A549 (cell line): ENCODE data around the gene ALDH1L1. TPM values are rescaled to one million over a fixed set of nuclear protein-coding genes. Genes with fewer than 3 reads are reported as not detected.

Source experiments
- ATAC-seq, 2 experiments: fragments of 200-7000 bp in 1 of 2; fragments of >200 bp in 1 of 2; cut with Nextera tagmentation in 1 of 2; cut with Tn5 transposase in 1 of 2; 3 replicates each; pipeline versions ENCODE4 v1.8.0 to v1.9.1; 2018 to 2020; ENCODE audit warnings: mild to moderate bottlenecking in 1 of 2, moderate library complexity in 1 of 2
- CTCF ChIA-PET: fragments of 300-600 bp; sonication (Branson Sonifier 250); formaldehyde crosslinking; extraction: SDS; loops from one replicate; lab custom pipeline; 2021; ENCODE audit warnings: antibody characterized with exemption, inconsistent platforms; lab: Yijun Ruan, JAX
- POLR2A ChIA-PET: fragments of 350-600 bp; formaldehyde crosslinking; extraction: SDS; loops from one replicate; lab custom pipeline; 2021; ENCODE audit warnings: antibody characterized with exemption, inconsistent platforms; lab: Yijun Ruan, JAX
- DNase-seq, 2 experiments: peaks; one replicate each; pipeline versions ENCODE4 v3.0.0 to v3.0.0-alpha.2; 2011 to 2016; ENCODE audit warnings: low read depth in 1 of 2, low spot score in 1 of 2
- FAIRE-seq: peaks from 2 replicates; lab custom pipeline; 2011; peaks lifted over from hg19 to GRCh38; lab: Jason Lieb, UNC
- H3K27ac ChIP-seq, 2 experiments: fragments of >200 bp; sonication (Bioruptor Twin); formaldehyde crosslinking; 3 replicates each; pipeline ENCODE4 v1.5.1; 2016 to 2017
- H3K4me1 ChIP-seq: fragments of >200 bp; sonication (Bioruptor Twin); formaldehyde crosslinking; 3 replicates; pipeline ENCODE4 v1.6.1; 2016
- H3K4me2 ChIP-seq: fragments of >200 bp; sonication (Bioruptor Twin); formaldehyde crosslinking; 3 replicates; pipeline ENCODE4 v1.6.1; 2016
- H3K4me3 ChIP-seq: fragments of >200 bp; sonication (Bioruptor Twin); formaldehyde crosslinking; 3 replicates; pipeline ENCODE4 v1.5.1; 2016
- H3K9me3 ChIP-seq: fragments of >200 bp; sonication (Bioruptor Twin); formaldehyde crosslinking; 3 replicates; pipeline ENCODE4 v1.6.1; 2016
- BCL3 ChIP-seq: fragments of >200 bp; sonication (Bioruptor Twin); formaldehyde crosslinking; IDR thresholded peaks from 3 replicates; pipeline ENCODE4 v1.6.1; 2016
- CHD2 ChIP-seq: fragments of 150-350 bp; IDR thresholded peaks from 2 replicates; pipeline ENCODE4 v1.6.1; 2014; ENCODE audit warnings: low read length; ENCODE audit not compliant: partially characterized antibody
- CHD4 ChIP-seq: fragments of 200-600 bp; sonication (generic); IDR thresholded peaks from 2 replicates; pipeline ENCODE4 v1.6.1; 2016; ENCODE audit warnings: antibody characterized with exemption, mild to moderate bottlenecking, borderline replicate concordance
- CTCF ChIP-seq: fragments of >200 bp; sonication (Bioruptor Twin); formaldehyde crosslinking; IDR thresholded peaks from 3 replicates; pipeline ENCODE4 v1.5.1; 2016
- E2F6 ChIP-seq: IDR thresholded peaks from 2 replicates; pipeline ENCODE4 v1.6.1; 2012; ENCODE audit warnings: low read depth, borderline replicate concordance
- EHMT2 ChIP-seq: fragments of 200-600 bp; sonication (generic); IDR thresholded peaks from 2 replicates; pipeline ENCODE4 v1.6.1; 2016; ENCODE audit warnings: antibody characterized with exemption, low read depth, mild to moderate bottlenecking, moderate library complexity
- EP300 ChIP-seq, 2 experiments: fragments of >200 bp; sonication (Bioruptor Twin); formaldehyde crosslinking; IDR thresholded peaks; 2 replicates in 1 of 2; 3 replicates in 1 of 2; pipeline ENCODE4 v1.6.1; 2016 to 2017
- HEYL ChIP-seq: fragments of 250-450 bp; sonication (Bioruptor Pico); IDR thresholded peaks from 2 replicates; pipeline ENCODE4 v1.8.0; 2021; ENCODE audit warnings: mild to moderate bottlenecking, moderate library complexity
- HOXB13 ChIP-seq: fragments of 250-450 bp; sonication (Bioruptor Pico); IDR thresholded peaks from 2 replicates; pipeline ENCODE4 v1.5.0; 2020; ENCODE audit warnings: low read depth, mild to moderate bottlenecking, moderate library complexity
- HOXB5 ChIP-seq: fragments of 250-450 bp; sonication (Bioruptor Pico); IDR thresholded peaks from 2 replicates; pipeline ENCODE4 v1.5.0; 2020; ENCODE audit warnings: mild to moderate bottlenecking, moderate library complexity
- JUN ChIP-seq, 2 experiments: fragments of >200 bp; sonication (Bioruptor Twin); formaldehyde crosslinking; IDR thresholded peaks; 2 replicates in 1 of 2; 3 replicates in 1 of 2; pipeline ENCODE4 v1.6.1; 2016 to 2017
- KDM5A ChIP-seq: fragments of 200-600 bp; sonication (generic); IDR thresholded peaks from 2 replicates; pipeline ENCODE4 v1.6.1; 2016; ENCODE audit warnings: antibody characterized with exemption, mild to moderate bottlenecking
- MAFK ChIP-seq: fragments of 450-650 bp; IDR thresholded peaks from 2 replicates; pipeline ENCODE4 v1.6.1; 2014; ENCODE audit not compliant: partially characterized antibody
- MAZ ChIP-seq: fragments of 150-350 bp; IDR thresholded peaks from 2 replicates; pipeline ENCODE4 v1.6.1; 2014; ENCODE audit warnings: antibody characterized with exemption, low read depth, low read length, borderline replicate concordance
- NPAS2 ChIP-seq: fragments of 250-450 bp; sonication (Bioruptor Pico); IDR thresholded peaks from 2 replicates; pipeline ENCODE4 v1.8.0; 2022; ENCODE audit warnings: mild to moderate bottlenecking, moderate library complexity, borderline replicate concordance
- PHF8 ChIP-seq: fragments of 200-600 bp; sonication (generic); IDR thresholded peaks from 2 replicates; pipeline ENCODE4 v1.6.1; 2016; ENCODE audit warnings: low read depth, mild to moderate bottlenecking, antibody characterized with exemption, moderate library complexity, borderline replicate concordance
- POLR2A ChIP-seq: IDR thresholded peaks from 2 replicates; pipeline ENCODE4 v1.6.1; 2012; ENCODE audit warnings: mild to moderate bottlenecking, low read length
- RARB ChIP-seq: fragments of 250-450 bp; sonication (Bioruptor Pico); IDR thresholded peaks from 2 replicates; pipeline ENCODE4 v1.8.0; 2021; ENCODE audit warnings: mild to moderate bottlenecking, moderate library complexity
- RCOR1 ChIP-seq: fragments of 150-350 bp; IDR thresholded peaks from 2 replicates; pipeline ENCODE4 v1.6.1; 2014; ENCODE audit warnings: antibody characterized with exemption, low read length, low read depth
- RNF2 ChIP-seq: fragments of 200-600 bp; sonication (generic); IDR thresholded peaks from 2 replicates; pipeline ENCODE4 v1.6.1; 2016; ENCODE audit warnings: low read depth, mild to moderate bottlenecking, antibody characterized with exemption, moderate library complexity, borderline replicate concordance
- TFCP2L1 ChIP-seq: fragments of 250-450 bp; sonication (Bioruptor Pico); IDR thresholded peaks from 2 replicates; pipeline ENCODE4 v1.5.0; 2021; ENCODE audit warnings: mild to moderate bottlenecking
- TP53 ChIP-seq: fragments of 250-450 bp; sonication (Bioruptor Pico); IDR thresholded peaks from 2 replicates; pipeline ENCODE4 v1.5.0; 2021; ENCODE audit warnings: mild to moderate bottlenecking, moderate library complexity
- ZC3H11A ChIP-seq: fragments of 450-650 bp; IDR thresholded peaks from 2 replicates; pipeline ENCODE4 v1.6.1; 2014; ENCODE audit warnings: antibody characterized with exemption, mild to moderate bottlenecking
- ZNF302 ChIP-seq: fragments of 250-450 bp; sonication (Bioruptor Pico); IDR thresholded peaks from 2 replicates; pipeline ENCODE4 v1.9.0; 2021; ENCODE audit warnings: inconsistent platforms, mild to moderate bottlenecking, moderate library complexity
- WGBS: methylation state at CpG from one replicate; pipeline ENCODE4 v1.1.6; 2017; ENCODE audit errors: missing lambda C conversion rate; 5-methylcytosine and 5-hydroxymethylcytosine counted together
- polyA plus RNA-seq, 4 experiments: library from polyadenylated mRNA; depleted of rRNA in 3 of 4; stranded (reverse); fragments of >200 nt; fragmentation: RNase III in 1 of 4; extraction: RNeasy Plus Mini Kit Qiagen cat#74134 plus additional on column Dnase treatment in 1 of 4; gene quantifications; 2 replicates in 3 of 4; 3 replicates in 1 of 4; pipeline ENCODE4 v1.2.3, GENCODE V29; 2011 to 2017

The ALDH1L1 gene
- polyA plus RNA-seq, 2 of the 4 experiments (the other 2 are of a cell fraction) = 0.14 to 0.18 TPM

GRCh38 chr3:126124896-126125295, 55.5 kb downstream of the ALDH1L1 start:
- FAIRE-seq (no peak), ATAC-seq (no peak), DNase-seq (no peak)
- CTCF ChIA-PET = interaction anchor here (1.2 to 7.9 kb wide), 3 partner anchors 8 to 264 kb away, joined by 4 to 60 read pairs (median 4); no protein-coding TSS in a partner anchor
- Histone ChIP-seq H3K4me2 (no peak overlapping the region), H3K9me3 (no peaks in the 10 kb centered on the region), H3K27ac (no peak overlapping the region), H3K4me1 (no peaks in the 10 kb centered on the region), H3K4me3 (no peak overlapping the region)
- no peak for TF ChIP-seq PHF8
- no peak for TF ChIP-seq RNF2
- TF ChIP-seq RCOR1 = no peak
- no peak for TF ChIP-seq CHD4
- no peak for TF ChIP-seq EP300 (IDR thresholded peaks at IDR 0.05)
- TF ChIP-seq NPAS2 = no peak
- TF ChIP-seq CHD2 = no peak
- TF ChIP-seq E2F6 = no peak
- no peak for TF ChIP-seq RARB (CRISPR knock-in tag)
- no peak for TF ChIP-seq ZNF302 (CRISPR knock-in tag)
- POLR2A ChIA-PET = no interaction called here
- 77% methylated on average over 8 of the region's 9 CpGs for WGBS

- FAIRE-seq = no peak
Observed at GRCh38 chr3:126124148-126124868, 56.1 kb downstream of the ALDH1L1 start.

DNA sequence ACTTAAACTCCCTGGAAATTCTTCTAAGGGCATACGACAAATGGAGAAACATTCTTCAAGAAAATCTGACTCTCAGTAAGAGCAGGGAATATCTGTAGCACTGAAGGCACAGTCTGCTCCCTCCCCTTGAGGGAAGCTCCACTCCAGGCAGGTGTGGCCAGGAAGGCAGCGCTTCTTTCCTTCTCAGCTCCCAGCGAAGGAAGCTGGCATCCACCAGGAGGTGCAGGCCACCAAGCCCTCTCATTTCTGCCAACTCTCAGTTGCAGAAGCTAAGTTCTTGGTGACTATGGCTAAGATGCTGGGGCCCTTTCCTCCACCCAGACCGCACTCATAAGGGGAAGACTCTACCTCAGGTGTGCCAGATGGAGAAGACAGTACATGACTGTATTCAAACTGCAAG, 58.8 kb downstream of the ALDH1L1 start:
- CTCF ChIA-PET = interaction anchor here (0.9 to 7.9 kb wide), 2 partner anchors 12 to 269 kb away, joined by 4 to 60 read pairs; no protein-coding TSS in a partner anchor
- no peak for FAIRE-seq
- H3K9me3 ChIP-seq = no peaks in the 10 kb centered on the region
- WGBS = 50% methylated on average over 4 of the region's 4 CpGs
- no peaks in the 10 kb centered on the region for H3K4me1 ChIP-seq
- DNase-seq = no peak
- no peak for ATAC-seq
- H3K27ac ChIP-seq = no peak overlapping the region
- H3K4me2 ChIP-seq = no peak overlapping the region
- POLR2A ChIA-PET = no interaction called here
- TF ChIP-seq HEYL = no peak
- TF ChIP-seq MAFK = no peak
- TF ChIP-seq KDM5A = no peak
- no peak for TF ChIP-seq EHMT2
- TF ChIP-seq HOXB5 (CRISPR knock-in tag) = no peak
- no peak for TF ChIP-seq CTCF
- no peak for TF ChIP-seq JUN (IDR thresholded peaks at IDR 0.05)
- no peak for TF ChIP-seq TFCP2L1
- no peak for TF ChIP-seq TP53 (CRISPR knock-in tag)
- TF ChIP-seq BCL3 = no peak
- TF ChIP-seq POLR2A = no peak
- TF ChIP-seq RNF2 = no peak
- TF ChIP-seq HOXB13 (CRISPR knock-in tag) = no peak
- no peak for TF ChIP-seq RCOR1
- no peak for TF ChIP-seq ZC3H11A
- no peak for TF ChIP-seq PHF8
- TF ChIP-seq, all 56 proteins: peak for 0
- H3K4me3 ChIP-seq = no peak overlapping the region

More at GRCh38 chr3:126124148-126124868, 56.1 kb downstream of the ALDH1L1 start:
- ChIA-PET POLR2A (no interaction called here), CTCF (interaction anchor here (0.7 to 7.9 kb wide), 4 partner anchors 9 to 423 kb away, joined by 4 to 60 read pairs (median 4); no protein-coding TSS in a partner anchor)
- ATAC-seq (no peak), DNase-seq (no peak)
- no peak overlapping the region for H3K27ac ChIP-seq
- no peak for TF ChIP-seq MAZ
- H3K4me3 ChIP-seq = no peak overlapping the region
- H3K9me3 ChIP-seq = no peaks in the 10 kb centered on the region
- no peaks in the 10 kb centered on the region for H3K4me1 ChIP-seq
- no peak overlapping the region for H3K4me2 ChIP-seq
- 89% methylated on average over 3 of the region's 10 CpGs for WGBS
